Activated T-cell treated with anti-CD3 and anti-CD28 coated beads for 1 hour (primary cell): ENCODE data around the gene METTL1.
"Not testable (repeated sequence)": the region's sequence is repeated elsewhere in the genome, so short reads cannot be mapped to it uniquely, and the experiment has no call there.

Experiments used
- DNase-seq: peaks from one replicate; pipeline ENCODE4 v3.0.0-alpha.2; 2020; ENCODE audit warnings: low read depth

METTL1 gene

GRCh38 chr12:57724003-57724935 is 47.6 kb downstream of the METTL1 start:
- DNase-seq = no peak

- DNase-seq = no peak
These were observed 48.3 kb downstream of the METTL1 start for GRCh38 chr12:57723630-57723962.

GRCh38 chr12:57722716-57723629 is 48.9 kb downstream of the METTL1 start:
- DNase-seq = no peak

- DNase-seq = not testable (repeated sequence)
These were observed 49.9 kb downstream of the METTL1 start for GRCh38 chr12:57721846-57722608.

GRCh38 chr12:57720606-57721595 is 51.0 kb downstream of the METTL1 start:
- DNase-seq = no peak

GRCh38 chr12:57719777-57720605 is 51.9 kb downstream of the METTL1 start:
- no peak for DNase-seq

- DNase-seq = no peak
These were observed 53.0 kb downstream of the METTL1 start for GRCh38 chr12:57718641-57719528.
